ENCODE data around the gene APOL1.
"Not testable (repeated sequence)": the region's sequence is repeated elsewhere in the genome, so short reads cannot be mapped to it uniquely, and the experiment has no call there.

APOL1 gene

GRCh38 chr22:36245805-36246356 is 7.1 kb upstream of the APOL1 start:
- no peak for DNase-seq (ENCODE audit: low read depth)

- DNase-seq (ENCODE audit: low read depth): no peak
These were observed 6.2 kb upstream of the APOL1 start for GRCh38 chr22:36246718-36247117.

- no peak for DNase-seq (ENCODE audit: low read depth)
These were observed 5.0 kb upstream of the APOL1 start for GRCh38 chr22:36247955-36248354.

GRCh38 chr22:36249160-36249559 is 3.8 kb upstream of the APOL1 start:
- DNase-seq (ENCODE audit: low read depth): no peak

- DNase-seq (ENCODE audit: low read depth): not testable (repeated sequence)
These were observed 2.5 kb upstream of the APOL1 start for GRCh38 chr22:36250292-36250960.

- not testable (repeated sequence) for DNase-seq (ENCODE audit: low read depth)
These were observed 839 bp upstream of the APOL1 start for GRCh38 chr22:36251979-36252608.

- DNase-seq (ENCODE audit: low read depth): no peak
These were observed 874 bp downstream of the APOL1 start for GRCh38 chr22:36253523-36254490.

- not testable (repeated sequence) for DNase-seq (ENCODE audit: low read depth)
These were observed 2.6 kb downstream of the APOL1 start for GRCh38 chr22:36255572-36255971.

GRCh38 chr22:36256478-36256877 is 3.5 kb downstream of the APOL1 start:
- DNase-seq (ENCODE audit: low read depth): no peak

- DNase-seq (ENCODE audit: low read depth): no peak
These were observed 4.4 kb downstream of the APOL1 start for GRCh38 chr22:36257308-36257707.

- DNase-seq (ENCODE audit: low read depth): no peak
These were observed 5.2 kb downstream of the APOL1 start for GRCh38 chr22:36257948-36258670.

- no peak for DNase-seq (ENCODE audit: low read depth)
These were observed 6.0 kb downstream of the APOL1 start for GRCh38 chr22:36258701-36259614.

- DNase-seq (ENCODE audit: low read depth): no peak
These were observed 6.8 kb downstream of the APOL1 start for GRCh38 chr22:36259615-36260300.

GRCh38 chr22:36261675-36262074 is 8.7 kb downstream of the APOL1 start:
- not testable (repeated sequence) for DNase-seq (ENCODE audit: low read depth)

GRCh38 chr22:36262307-36262706 is 9.4 kb downstream of the APOL1 start:
- not testable (repeated sequence) for DNase-seq (ENCODE audit: low read depth)

- not testable (repeated sequence) for DNase-seq (ENCODE audit: low read depth)
These were observed 10.3 kb downstream of the APOL1 start for GRCh38 chr22:36263216-36263673.

GRCh38 chr22:36263886-36264664 is 11.1 kb downstream of the APOL1 start:
- not testable (repeated sequence) for DNase-seq (ENCODE audit: low read depth)

- DNase-seq (ENCODE audit: low read depth): no peak
These were observed 14.1 kb downstream of the APOL1 start for GRCh38 chr22:36267058-36267457.

- no peak for DNase-seq (ENCODE audit: low read depth)
These were observed 15.1 kb downstream of the APOL1 start for GRCh38 chr22:36267896-36268485.
